Activated naive CD8-positive, alpha-beta T cell (primary cell): ENCODE measurements around the gene PLGRKT.
"Not testable (repeated sequence)": the region's sequence is repeated elsewhere in the genome, so short reads cannot be mapped to it uniquely, and the experiment has no call there.

Experiments
- H3K27ac Mint-ChIP-seq: one replicate; pipeline ENCODE4 v1.8.0; 2021; ENCODE audit warnings: mixed read lengths
- H3K27me3 Mint-ChIP-seq: one replicate; pipeline ENCODE4 v1.8.0; 2021; ENCODE audit warnings: mixed read lengths
- H3K36me3 Mint-ChIP-seq: one replicate; pipeline ENCODE4 v1.8.0; 2021; ENCODE audit warnings: mixed read lengths
- H3K4me1 Mint-ChIP-seq: one replicate; pipeline ENCODE4 v1.8.0; 2021; ENCODE audit warnings: low read depth, mixed read lengths
- H3K4me3 Mint-ChIP-seq: one replicate; pipeline ENCODE4 v1.8.0; 2021; ENCODE audit warnings: mild to moderate bottlenecking, mixed read lengths
- H3K9me3 Mint-ChIP-seq: one replicate; pipeline ENCODE4 v1.8.0; 2021; ENCODE audit warnings: low read depth, mixed read lengths

The PLGRKT gene

DNA sequence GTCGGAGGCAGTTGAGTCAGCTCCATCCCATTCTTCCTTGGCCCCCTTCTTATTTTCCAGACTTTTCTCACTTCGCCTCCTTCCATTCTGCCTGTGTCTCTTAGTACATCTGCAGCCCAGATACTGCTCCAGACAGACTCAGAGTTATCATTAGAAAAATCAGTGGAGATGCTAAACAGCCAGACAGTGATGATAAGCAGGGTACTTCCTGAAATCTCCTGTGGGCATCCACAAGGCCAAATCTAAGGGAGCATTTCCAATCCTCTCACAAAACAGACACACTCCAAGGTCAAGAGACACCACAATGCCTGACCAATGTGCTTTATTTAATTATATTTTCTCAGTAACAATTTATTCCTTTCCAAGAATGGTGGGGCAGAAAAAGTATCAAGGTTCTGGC is 83.5 kb downstream of the PLGRKT start:
- no peaks in the 10 kb centered on the region for H3K27me3 Mint-ChIP-seq
- H3K36me3 Mint-ChIP-seq: peaks cover 14% of the 10 kb centered on the region
- no peak overlapping the region for H3K4me3 Mint-ChIP-seq
- H3K4me1 Mint-ChIP-seq: peaks cover 45% of the 10 kb centered on the region
- H3K27ac Mint-ChIP-seq: peak overlapping the region; percentile 41
- peaks cover 5% of the 10 kb centered on the region for H3K9me3 Mint-ChIP-seq

- no peaks in the 10 kb centered on the region for H3K27me3 Mint-ChIP-seq
- peak overlapping the region; percentile 38 for H3K4me3 Mint-ChIP-seq
- peaks cover 45% of the 10 kb centered on the region for H3K4me1 Mint-ChIP-seq
- peaks cover 10% of the 10 kb centered on the region for H3K36me3 Mint-ChIP-seq
- H3K9me3 Mint-ChIP-seq: peaks cover 6% of the 10 kb centered on the region
- H3K27ac Mint-ChIP-seq: peak overlapping the region; percentile 64
Measured at GRCh38 chr9:5352637-5353248, 85.0 kb downstream of the PLGRKT start.

- H3K9me3 Mint-ChIP-seq: not testable (repeated sequence)
- peaks cover 31% of the 10 kb centered on the region for H3K4me1 Mint-ChIP-seq
Measured at GRCh38 chr9:5338992-5339981, 98.4 kb downstream of the PLGRKT start, which contains the start of gene RLN1. Gene RLN1, minus strand, starts transcription at chr9:5339876. Its CDS starts 130 bp downstream, at chr9:5339746.

GRCh38 chr9:5336688-5337087 is 101.0 kb downstream of the PLGRKT start:
- no peaks in the 10 kb centered on the region for H3K9me3 Mint-ChIP-seq
- H3K36me3 Mint-ChIP-seq: peaks cover 15% of the 10 kb centered on the region
- no peaks in the 10 kb centered on the region for H3K27me3 Mint-ChIP-seq
- peak overlapping the region; percentile 77 for H3K4me3 Mint-ChIP-seq
- H3K4me1 Mint-ChIP-seq: peaks cover 44% of the 10 kb centered on the region
- peak overlapping the region; percentile 79 for H3K27ac Mint-ChIP-seq

More at GRCh38 chr9:5338992-5339981, 98.4 kb downstream of the PLGRKT start, which contains the start of gene RLN1:
- H3K27me3 Mint-ChIP-seq, H3K36me3 Mint-ChIP-seq: not testable (repeated sequence)
- H3K27ac Mint-ChIP-seq: peak within 1 kb of the TSS; percentile 67
- H3K4me3 Mint-ChIP-seq: peak within 1 kb of the TSS; percentile 56

DNA sequence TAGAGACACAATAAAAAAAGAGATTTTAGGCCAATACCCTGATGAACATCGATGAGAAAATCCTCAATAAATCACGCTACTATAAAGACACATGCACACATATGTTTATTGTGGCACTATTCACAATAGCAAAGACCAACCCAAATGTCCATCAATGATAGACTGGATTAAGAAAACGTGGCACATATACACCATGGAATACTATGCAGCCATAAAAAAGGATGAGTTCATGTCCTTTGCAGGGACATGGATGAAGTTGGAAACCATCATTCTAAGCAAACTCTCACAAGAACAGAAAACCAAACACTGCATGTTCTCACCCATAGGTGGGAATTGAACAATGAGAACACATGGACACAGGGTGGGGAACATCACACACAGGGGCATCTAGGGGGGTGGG is 106.4 kb downstream of the PLGRKT start:
- not testable (repeated sequence) for H3K9me3 Mint-ChIP-seq, H3K4me3 Mint-ChIP-seq, H3K27me3 Mint-ChIP-seq, H3K27ac Mint-ChIP-seq
- H3K36me3 Mint-ChIP-seq: peaks cover 35% of the 10 kb centered on the region
- peaks cover 54% of the 10 kb centered on the region for H3K4me1 Mint-ChIP-seq

- Mint-ChIP-seq H3K27me3 (no peaks in the 10 kb centered on the region), H3K4me1 (peaks cover 32% of the 10 kb centered on the region), H3K9me3 (no peaks in the 10 kb centered on the region), H3K36me3 (peaks cover 20% of the 10 kb centered on the region), H3K4me3 (no peak overlapping the region), H3K27ac (no peak overlapping the region)
Measured at GRCh38 chr9:5326893-5327548, 110.7 kb downstream of the PLGRKT start.

- H3K9me3 Mint-ChIP-seq: no peaks in the 10 kb centered on the region
- H3K27ac Mint-ChIP-seq: no peak overlapping the region
- H3K36me3 Mint-ChIP-seq: peaks cover 20% of the 10 kb centered on the region
- H3K4me1 Mint-ChIP-seq: peaks cover 38% of the 10 kb centered on the region
- no peak overlapping the region for H3K4me3 Mint-ChIP-seq
- H3K27me3 Mint-ChIP-seq: no peaks in the 10 kb centered on the region
Measured at GRCh38 chr9:5326187-5326586, 111.5 kb downstream of the PLGRKT start.

GRCh38 chr9:5321601-5322000 is 116.1 kb downstream of the PLGRKT start:
- H3K4me1 Mint-ChIP-seq: peaks cover 20% of the 10 kb centered on the region
- H3K27ac Mint-ChIP-seq, H3K4me3 Mint-ChIP-seq, H3K27me3 Mint-ChIP-seq, H3K9me3 Mint-ChIP-seq, H3K36me3 Mint-ChIP-seq: not testable (repeated sequence)

DNA sequence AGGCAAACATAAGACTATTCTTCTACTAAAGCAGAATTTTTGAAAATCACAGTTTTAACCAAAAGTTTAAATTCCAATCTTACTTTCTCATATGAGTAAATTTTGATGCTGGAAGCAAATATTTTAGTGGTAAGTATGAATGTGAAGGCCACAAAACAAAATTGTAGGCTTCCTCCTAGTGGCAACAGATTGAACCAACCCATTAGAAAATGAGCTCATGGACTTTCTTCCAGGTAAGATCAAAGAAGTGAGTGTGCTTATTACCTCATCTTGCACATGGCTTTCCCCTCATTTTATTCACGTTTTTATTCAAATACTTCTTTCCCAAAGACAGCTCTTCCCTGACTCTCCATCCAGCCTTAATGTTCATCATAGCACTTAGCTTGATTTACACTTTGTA is 116.7 kb downstream of the PLGRKT start:
- Mint-ChIP-seq H3K27me3 (no peaks in the 10 kb centered on the region), H3K4me3 (no peak overlapping the region), H3K9me3 (peaks cover 4% of the 10 kb centered on the region), H3K27ac (no peak overlapping the region), H3K4me1 (peaks cover 16% of the 10 kb centered on the region), H3K36me3 (peaks cover 14% of the 10 kb centered on the region)

DNA sequence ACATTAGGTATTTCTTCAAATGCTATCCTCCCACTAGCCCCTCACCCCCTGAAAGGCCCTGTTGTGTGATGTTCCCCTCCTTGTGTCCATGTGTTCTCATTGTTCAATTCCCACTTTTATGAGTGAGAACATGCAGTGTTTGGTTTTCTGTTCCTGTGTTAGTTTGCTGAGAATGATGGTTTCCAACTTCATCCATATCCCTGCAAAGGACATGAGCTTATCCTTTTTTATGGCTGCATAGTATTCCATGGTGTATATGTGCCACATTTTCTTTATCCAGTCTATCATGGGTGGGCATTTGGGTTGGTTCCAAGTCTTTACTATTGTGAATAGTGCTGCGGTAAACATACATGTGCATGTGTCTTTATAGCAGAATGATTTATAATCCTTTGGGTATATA is 121.3 kb downstream of the PLGRKT start:
- not testable (repeated sequence) for H3K27ac Mint-ChIP-seq, H3K4me1 Mint-ChIP-seq, H3K27me3 Mint-ChIP-seq, H3K4me3 Mint-ChIP-seq
- peaks cover 26% of the 10 kb centered on the region for H3K36me3 Mint-ChIP-seq
- H3K9me3 Mint-ChIP-seq: peaks cover 16% of the 10 kb centered on the region

DNA sequence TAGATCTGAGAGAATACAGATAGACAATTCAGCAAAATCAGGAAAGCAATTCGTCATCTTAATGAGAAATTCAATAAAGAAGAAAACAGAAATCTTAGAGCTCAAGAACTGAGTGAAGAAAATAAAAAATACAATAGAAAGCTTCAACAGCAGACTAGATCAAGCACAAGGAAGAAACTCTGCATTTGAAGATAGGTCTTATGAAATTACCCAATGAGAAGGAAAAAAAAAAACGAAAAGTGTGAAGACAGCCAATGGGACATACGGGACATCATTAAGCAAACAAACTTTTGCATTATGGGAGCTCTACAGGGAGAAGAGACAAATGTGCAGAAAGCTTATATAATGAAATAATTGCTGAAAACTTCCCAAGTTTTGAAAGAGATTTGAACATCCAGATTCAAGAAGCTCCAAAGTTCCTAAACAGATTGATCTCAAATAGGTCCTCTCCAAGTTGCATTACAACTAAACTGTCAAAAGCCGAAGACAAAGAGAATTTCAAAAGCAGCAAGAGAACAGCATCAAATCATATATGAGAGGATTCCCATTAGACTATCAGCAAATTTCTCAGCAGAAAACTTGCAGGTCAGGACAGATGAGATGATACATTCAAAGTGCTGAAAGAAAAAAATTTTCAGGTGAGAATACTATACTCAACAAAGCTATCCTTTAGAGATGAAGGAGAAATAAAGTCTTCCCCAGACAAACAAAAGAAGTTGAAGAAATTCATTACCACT is 122.4 kb downstream of the PLGRKT start:
- Mint-ChIP-seq H3K36me3 (peaks cover 26% of the 10 kb centered on the region), H3K9me3 (peaks cover 16% of the 10 kb centered on the region), H3K4me3 (no peak overlapping the region), H3K4me1 (no peaks in the 10 kb centered on the region), H3K27me3 (no peaks in the 10 kb centered on the region), H3K27ac (no peak overlapping the region)

GRCh38 chr9:5310851-5311250 is 126.9 kb downstream of the PLGRKT start:
- H3K27me3 Mint-ChIP-seq: no peaks in the 10 kb centered on the region
- H3K9me3 Mint-ChIP-seq: peaks cover 11% of the 10 kb centered on the region

More at GRCh38 chr9:5310851-5311250, 126.9 kb downstream of the PLGRKT start:
- no peak overlapping the region for H3K27ac Mint-ChIP-seq
- peaks cover 12% of the 10 kb centered on the region for H3K36me3 Mint-ChIP-seq
- H3K4me3 Mint-ChIP-seq: no peak overlapping the region
- H3K4me1 Mint-ChIP-seq: peaks cover 10% of the 10 kb centered on the region
